Adrenal gland (tissue), 5 donors: ENCODE results near the gene PLD1.

Experiments used
- POLR2A ChIP-seq, 2 donors: fragments of 450-650 bp; IDR thresholded peaks; one replicate each; pipeline ENCODE4 v1.6.1; 2017; ENCODE audit warnings: antibody characterized with exemption in 2 of 2, mild to moderate bottlenecking in 2 of 2, moderate library complexity in 1 of 2
- TF ChIP-seq, protein P1 (sequence below), 6 experiments: fragments of 450-650 bp in 4 of 6; fragments of 200-600 bp in 2 of 6; sonication (generic) in 1 of 6; IDR thresholded peaks; 1 replicate in 5 of 6; 2 replicates in 1 of 6; pipeline versions ENCODE4 v1.5.1 to v1.8.0; 2016 to 2021; ENCODE audit warnings: antibody characterized with exemption in 6 of 6, mild to moderate bottlenecking in 2 of 6, moderate library complexity in 1 of 6
- donor health status: DM: no; HTN: no; CAD: no.

DNA sequence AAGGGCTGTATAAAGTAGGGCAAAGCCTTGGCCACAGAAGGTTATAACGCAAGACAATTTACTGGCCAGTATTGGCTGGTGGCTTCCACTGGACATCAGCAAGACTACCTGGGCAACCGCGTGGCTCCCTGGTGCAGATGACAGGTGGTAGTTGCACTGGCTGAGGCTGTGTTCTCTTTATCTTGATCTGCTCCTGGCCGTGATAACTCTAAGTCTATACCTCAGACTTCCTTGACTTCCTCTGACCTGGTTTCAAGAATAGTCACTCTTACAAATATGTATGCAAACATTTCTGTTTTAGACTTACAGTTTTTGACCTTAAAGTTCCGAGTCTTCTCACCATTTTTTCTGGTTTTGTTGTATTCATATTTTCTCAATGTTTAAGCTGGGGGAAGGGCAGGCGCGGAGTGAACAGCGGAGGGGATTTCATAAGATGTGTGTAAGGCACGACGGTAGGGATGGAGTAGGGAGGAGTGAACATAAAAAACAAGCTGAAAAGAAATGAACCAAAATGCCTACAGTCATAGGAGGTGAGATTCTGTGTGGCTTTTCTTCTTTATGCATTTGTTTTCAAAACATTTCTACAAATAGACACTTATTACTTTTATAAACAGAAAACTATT is 17.7 kb upstream of the PLD1 start:
- TF ChIP-seq, protein P1, sequence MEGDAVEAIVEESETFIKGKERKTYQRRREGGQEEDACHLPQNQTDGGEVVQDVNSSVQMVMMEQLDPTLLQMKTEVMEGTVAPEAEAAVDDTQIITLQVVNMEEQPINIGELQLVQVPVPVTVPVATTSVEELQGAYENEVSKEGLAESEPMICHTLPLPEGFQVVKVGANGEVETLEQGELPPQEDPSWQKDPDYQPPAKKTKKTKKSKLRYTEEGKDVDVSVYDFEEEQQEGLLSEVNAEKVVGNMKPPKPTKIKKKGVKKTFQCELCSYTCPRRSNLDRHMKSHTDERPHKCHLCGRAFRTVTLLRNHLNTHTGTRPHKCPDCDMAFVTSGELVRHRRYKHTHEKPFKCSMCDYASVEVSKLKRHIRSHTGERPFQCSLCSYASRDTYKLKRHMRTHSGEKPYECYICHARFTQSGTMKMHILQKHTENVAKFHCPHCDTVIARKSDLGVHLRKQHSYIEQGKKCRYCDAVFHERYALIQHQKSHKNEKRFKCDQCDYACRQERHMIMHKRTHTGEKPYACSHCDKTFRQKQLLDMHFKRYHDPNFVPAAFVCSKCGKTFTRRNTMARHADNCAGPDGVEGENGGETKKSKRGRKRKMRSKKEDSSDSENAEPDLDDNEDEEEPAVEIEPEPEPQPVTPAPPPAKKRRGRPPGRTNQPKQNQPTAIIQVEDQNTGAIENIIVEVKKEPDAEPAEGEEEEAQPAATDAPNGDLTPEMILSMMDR (IDR thresholded peaks at IDR 0.05): no peak
- no peak for TF ChIP-seq POLR2A (IDR thresholded peaks at IDR 0.05)
